ENCODE results near the gene RCAN1. TPM values are rescaled to one million over a fixed set of nuclear protein-coding genes. Genes with fewer than 3 reads are reported as not detected.

Gene RCAN1
- total and polyA plus RNA-seq, 2 of the 13 experiments (the other 11 are each of a cell fraction or from before 2014, with no cell fraction given): 9.4 to 34.1 TPM

DNA sequence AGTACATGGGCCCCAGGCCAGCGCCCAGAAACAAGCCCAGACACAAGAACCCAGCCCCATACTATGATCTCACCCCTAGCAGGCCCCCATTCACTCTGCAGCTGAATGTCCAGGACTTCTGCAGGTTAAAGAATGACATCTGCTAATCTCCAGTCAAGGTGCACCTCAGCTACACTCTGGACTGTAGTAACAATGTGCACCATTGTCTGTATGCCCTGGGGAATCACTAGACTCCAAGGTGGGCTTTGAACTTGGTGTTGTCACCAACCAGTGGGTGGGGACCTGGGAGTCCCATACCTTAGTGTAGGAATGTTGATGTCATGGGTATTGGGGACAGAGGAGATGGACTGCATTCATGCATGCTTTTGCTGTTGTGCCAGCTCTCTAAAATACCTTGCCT is 113.2 kb downstream of the RCAN1 start (continued):
- TF ChIP-seq, protein P1, sequence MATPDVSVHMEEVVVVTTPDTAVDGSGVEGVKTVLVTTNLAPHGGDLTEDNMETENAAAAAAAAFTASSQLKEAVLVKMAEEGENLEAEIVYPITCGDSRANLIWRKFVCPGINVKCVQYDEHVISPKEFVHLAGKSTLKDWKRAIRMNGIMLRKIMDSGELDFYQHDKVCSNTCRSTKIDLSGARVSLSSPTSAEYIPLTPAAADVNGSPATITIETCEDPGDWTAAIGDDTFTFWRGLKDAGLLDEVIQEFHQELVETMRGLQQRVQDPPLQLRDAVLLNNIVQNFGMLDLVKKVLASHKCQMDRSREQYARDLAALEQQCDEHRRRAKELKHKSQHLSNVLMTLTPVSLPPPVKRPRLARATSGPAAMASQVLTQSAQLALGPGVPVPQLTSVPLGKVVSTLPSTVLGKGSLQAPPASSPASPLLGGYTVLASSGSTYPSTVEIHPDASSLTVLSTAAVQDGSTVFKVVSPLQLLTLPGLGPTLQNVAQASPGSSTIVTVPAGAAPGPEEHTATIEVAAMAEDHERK (CRISPR knock-in tag; IDR thresholded peaks at IDR 0.05; ENCODE audit: low read depth): no peak
- TF ChIP-seq MEIS2 (CRISPR knock-in tag; IDR thresholded peaks at IDR 0.05) (peak; percentile 25; the same call in 1 of the 2 replicates), JUN (CRISPR knock-in tag; IDR thresholded peaks at IDR 0.05) (peak; percentile 77), ZNF317 (CRISPR knock-in tag; IDR thresholded peaks at IDR 0.05) (no peak), PRMT3 (CRISPR knock-in tag; IDR thresholded peaks at IDR 0.05; ENCODE audit: borderline replicate concordance, low read depth) (no peak), HOXA3 (CRISPR knock-in tag; IDR thresholded peaks at IDR 0.05) (peak; percentile 36; the same call in 1 of the 2 replicates), HNF4G (IDR thresholded peaks at IDR 0.05; ENCODE audit: borderline replicate concordance, low read depth, low read length) (peak; percentile 75), HNF4G (CRISPR knock-in tag; IDR thresholded peaks at IDR 0.05; ENCODE audit: borderline replicate concordance, low read depth) (no peak), ZNF275 (CRISPR knock-in tag; IDR thresholded peaks at IDR 0.05; ENCODE audit: borderline replicate concordance) (no peak), KDM3A (CRISPR knock-in tag; IDR thresholded peaks at IDR 0.05; ENCODE audit: low read depth) (no peak), MTF1 (CRISPR knock-in tag; IDR thresholded peaks at IDR 0.05) (no peak), ZSCAN29 (CRISPR knock-in tag; conservative IDR thresholded peaks at IDR 0.05) (no peak), ZBTB2 (CRISPR knock-in tag; IDR thresholded peaks at IDR 0.05; ENCODE audit: low read depth) (no peak), ZBTB46 (CRISPR knock-in tag; IDR thresholded peaks at IDR 0.05; ENCODE audit: borderline replicate concordance) (no peak), NR2F1 (CRISPR knock-in tag; IDR thresholded peaks at IDR 0.05) (no peak), SIX1 (CRISPR knock-in tag; IDR thresholded peaks at IDR 0.05; ENCODE audit: borderline replicate concordance) (no peak), TEAD3 (CRISPR knock-in tag; optimal IDR thresholded peaks at IDR 0.05; ENCODE audit: borderline replicate concordance) (peak; percentile 83)
- TF ChIP-seq, protein P2, sequence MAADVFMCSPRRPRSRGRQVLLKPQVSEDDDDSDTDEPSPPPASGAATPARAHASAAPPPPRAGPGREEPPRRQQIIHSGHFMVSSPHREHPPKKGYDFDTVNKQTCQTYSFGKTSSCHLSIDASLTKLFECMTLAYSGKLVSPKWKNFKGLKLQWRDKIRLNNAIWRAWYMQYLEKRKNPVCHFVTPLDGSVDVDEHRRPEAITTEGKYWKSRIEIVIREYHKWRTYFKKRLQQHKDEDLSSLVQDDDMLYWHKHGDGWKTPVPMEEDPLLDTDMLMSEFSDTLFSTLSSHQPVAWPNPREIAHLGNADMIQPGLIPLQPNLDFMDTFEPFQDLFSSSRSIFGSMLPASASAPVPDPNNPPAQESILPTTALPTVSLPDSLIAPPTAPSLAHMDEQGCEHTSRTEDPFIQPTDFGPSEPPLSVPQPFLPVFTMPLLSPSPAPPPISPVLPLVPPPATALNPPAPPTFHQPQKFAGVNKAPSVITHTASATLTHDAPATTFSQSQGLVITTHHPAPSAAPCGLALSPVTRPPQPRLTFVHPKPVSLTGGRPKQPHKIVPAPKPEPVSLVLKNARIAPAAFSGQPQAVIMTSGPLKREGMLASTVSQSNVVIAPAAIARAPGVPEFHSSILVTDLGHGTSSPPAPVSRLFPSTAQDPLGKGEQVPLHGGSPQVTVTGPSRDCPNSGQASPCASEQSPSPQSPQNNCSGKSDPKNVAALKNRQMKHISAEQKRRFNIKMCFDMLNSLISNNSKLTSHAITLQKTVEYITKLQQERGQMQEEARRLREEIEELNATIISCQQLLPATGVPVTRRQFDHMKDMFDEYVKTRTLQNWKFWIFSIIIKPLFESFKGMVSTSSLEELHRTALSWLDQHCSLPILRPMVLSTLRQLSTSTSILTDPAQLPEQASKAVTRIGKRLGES (CRISPR knock-in tag; IDR thresholded peaks at IDR 0.05; ENCODE audit: borderline replicate concordance): no peak
- TF ChIP-seq, protein P3, sequence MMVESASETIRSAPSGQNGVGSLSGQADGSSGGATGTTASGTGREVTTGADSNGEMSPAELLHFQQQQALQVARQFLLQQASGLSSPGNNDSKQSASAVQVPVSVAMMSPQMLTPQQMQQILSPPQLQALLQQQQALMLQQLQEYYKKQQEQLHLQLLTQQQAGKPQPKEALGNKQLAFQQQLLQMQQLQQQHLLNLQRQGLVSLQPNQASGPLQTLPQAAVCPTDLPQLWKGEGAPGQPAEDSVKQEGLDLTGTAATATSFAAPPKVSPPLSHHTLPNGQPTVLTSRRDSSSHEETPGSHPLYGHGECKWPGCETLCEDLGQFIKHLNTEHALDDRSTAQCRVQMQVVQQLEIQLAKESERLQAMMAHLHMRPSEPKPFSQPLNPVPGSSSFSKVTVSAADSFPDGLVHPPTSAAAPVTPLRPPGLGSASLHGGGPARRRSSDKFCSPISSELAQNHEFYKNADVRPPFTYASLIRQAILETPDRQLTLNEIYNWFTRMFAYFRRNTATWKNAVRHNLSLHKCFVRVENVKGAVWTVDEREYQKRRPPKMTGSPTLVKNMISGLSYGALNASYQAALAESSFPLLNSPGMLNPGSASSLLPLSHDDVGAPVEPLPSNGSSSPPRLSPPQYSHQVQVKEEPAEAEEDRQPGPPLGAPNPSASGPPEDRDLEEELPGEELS (CRISPR knock-in tag; IDR thresholded peaks at IDR 0.05): 0 out of 2 replicates have a peak, but pooled peaks have one; percentile 29

Data from HepG2 (cell line).